Stimulated activated CD4-positive, alpha-beta T cell treated with anti-CD3 and anti-CD28 coated beads, Interleukin-12 subunit alpha, Interleukin-12 subunit beta, amount 100 ng/mL, for 4 hours (primary cell): ENCODE measurements around the gene TNPO3.
"Not testable (repeated sequence)": the region's sequence is repeated elsewhere in the genome, so short reads cannot be mapped to it uniquely, and the experiment has no call there.

Experiments used
- DNase-seq: peaks from one replicate; pipeline ENCODE4 v3.0.0-alpha.2; 2020

The TNPO3 gene

DNA sequence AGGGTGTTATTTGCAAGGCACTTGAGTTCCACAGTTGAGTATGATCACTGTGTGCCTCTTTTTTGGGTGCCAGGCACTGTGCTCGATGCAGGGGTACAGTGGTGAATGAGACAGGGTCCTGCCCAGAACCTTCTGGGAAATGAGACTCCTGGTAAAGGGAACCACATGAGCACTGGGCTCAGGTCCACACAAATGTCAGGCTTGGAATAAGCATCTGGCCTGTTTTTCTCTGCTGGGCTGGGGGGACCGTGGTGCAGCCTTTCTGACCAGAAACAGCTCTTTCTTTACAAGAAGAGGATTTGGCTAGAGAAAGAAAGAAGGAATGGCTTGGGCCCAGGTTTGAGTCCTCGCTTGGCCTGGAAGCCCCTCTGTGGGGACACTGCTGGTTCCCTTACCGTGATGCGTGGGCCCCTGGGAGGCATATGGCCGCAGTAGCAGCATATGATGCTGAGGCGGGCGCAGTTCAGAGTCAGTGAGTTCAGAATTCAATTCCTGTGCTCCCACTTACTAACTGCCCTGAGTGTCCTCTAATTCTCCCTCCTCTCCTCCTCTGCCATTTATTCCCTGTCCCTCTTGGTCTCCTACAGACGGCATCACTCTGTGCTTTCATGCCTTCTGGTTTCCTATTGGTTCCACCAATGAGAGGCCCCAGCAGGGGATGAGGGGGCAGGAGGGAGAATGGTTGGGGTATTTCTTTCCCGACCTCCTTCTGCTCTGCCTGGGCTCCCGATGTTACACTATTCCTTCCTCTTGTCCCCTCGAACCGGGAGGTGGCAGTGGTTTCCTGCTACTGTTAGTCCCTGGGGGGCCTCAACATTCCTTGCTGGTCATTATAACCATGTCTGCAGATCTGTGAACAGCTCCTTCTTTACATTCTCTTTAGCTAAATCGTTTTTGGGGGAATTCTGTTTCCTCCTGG is 134.8 kb downstream of the TNPO3 start:
- no peak for DNase-seq

GRCh38 chr7:128919241-128919640 is 135.7 kb downstream of the TNPO3 start:
- DNase-seq = no peak

- no peak for DNase-seq
These were observed 136.8 kb downstream of the TNPO3 start for GRCh38 chr7:128918016-128918665.

GRCh38 chr7:128917122-128917521 is 137.8 kb downstream of the TNPO3 start:
- no peak for DNase-seq

DNA sequence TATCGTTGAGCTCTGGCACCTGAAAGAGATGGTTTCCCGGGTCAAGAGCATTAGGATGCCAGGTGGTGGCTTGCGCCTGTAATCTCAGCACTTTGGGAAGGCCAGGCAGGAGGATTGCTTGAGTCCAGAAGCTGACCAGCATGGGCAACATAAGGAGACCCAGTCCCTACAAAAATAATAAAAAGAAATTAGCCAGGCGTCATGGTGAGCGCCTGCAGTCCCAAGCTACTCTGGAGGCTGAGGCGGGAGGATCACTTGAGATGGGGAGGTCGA is 138.3 kb downstream of the TNPO3 start:
- DNase-seq = no peak

GRCh38 chr7:128915841-128916642 is 138.9 kb downstream of the TNPO3 start:
- no peak for DNase-seq

- DNase-seq = no peak
These were observed 139.6 kb downstream of the TNPO3 start for GRCh38 chr7:128915271-128915819.

- DNase-seq = no peak
These were observed 140.3 kb downstream of the TNPO3 start for GRCh38 chr7:128914566-128915151.

GRCh38 chr7:128913870-128914565 is 140.9 kb downstream of the TNPO3 start:
- no peak for DNase-seq

GRCh38 chr7:128912709-128913495 is 142.0 kb downstream of the TNPO3 start:
- not testable (repeated sequence) for DNase-seq

- DNase-seq = no peak
These were observed 142.6 kb downstream of the TNPO3 start for GRCh38 chr7:128912281-128912680.

GRCh38 chr7:128911423-128912031 is 143.4 kb downstream of the TNPO3 start:
- no peak for DNase-seq

DNA sequence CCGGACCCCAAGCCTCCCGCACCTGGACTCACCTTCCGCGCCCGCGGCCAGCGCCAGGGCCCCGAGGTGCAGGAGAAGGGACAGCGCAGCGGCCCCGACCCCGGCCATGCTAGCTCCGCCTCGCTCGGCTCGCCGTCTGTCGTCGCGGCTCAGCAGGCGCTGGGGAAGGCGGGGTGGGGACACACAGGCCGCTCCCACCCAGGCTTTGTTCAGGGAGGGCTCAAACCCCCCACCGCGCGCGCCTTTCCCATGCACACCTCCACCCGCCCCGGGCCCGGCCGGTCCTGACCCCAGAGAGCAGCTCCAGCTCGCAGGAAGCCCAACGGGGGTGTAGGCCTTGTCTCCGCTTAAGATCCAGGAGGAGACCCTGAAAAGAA is 144.4 kb downstream of the TNPO3 start, which contains the start of gene KCP:
KCP (minus strand) TSS at position 141 of the 377 bp plus-strand sequence; CDS start at position 108, 33 bp downstream.
- DNase-seq = no peak

DNA sequence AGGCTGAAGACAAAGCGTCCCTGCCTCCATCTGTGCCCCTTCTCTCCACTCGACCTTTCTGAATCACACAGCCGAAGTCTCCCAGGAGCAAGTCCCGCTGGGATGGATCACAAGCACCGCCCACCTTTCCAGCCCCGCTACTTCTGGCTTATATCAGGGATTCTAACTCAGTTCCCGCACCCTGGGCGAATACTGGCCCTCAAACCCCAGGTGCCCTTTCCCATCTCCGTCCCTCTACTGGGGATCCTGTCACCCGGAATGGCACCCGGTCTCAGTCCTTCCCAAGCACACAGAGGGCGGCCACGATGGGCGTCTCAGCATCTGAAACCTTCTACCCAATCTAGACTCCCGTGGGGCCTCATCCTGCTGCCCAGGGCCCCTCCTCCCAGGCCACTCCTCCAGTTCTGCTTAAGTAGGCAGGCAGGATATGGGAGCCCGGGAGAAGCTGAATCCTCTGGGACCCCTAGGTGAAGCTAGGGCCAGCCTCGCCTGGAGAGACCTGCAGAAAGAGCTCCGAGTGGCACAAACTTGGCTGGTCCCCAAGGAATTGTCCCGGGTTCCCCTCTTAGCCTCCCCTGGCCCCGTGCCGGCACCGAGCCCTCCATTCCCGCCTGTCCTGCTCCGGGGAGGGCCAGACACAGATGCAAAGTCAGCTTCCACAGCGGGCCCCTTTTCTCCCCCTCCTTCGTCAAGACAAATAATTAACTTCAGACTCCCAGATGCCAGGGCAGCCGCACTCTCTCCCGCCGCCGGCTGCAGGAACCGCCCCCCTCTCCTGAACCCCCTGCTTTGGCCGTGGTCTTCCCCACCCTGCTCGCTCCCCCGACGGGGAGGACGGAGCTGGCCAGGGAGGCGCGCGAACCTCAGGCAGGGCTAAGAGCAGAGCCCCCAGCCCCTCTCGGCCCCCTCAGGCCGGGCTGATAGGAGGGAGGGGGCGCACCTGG is 145.0 kb downstream of the TNPO3 start:
- no peak for DNase-seq

GRCh38 chr7:128908750-128909624 is 145.9 kb downstream of the TNPO3 start:
- DNase-seq = no peak

DNA sequence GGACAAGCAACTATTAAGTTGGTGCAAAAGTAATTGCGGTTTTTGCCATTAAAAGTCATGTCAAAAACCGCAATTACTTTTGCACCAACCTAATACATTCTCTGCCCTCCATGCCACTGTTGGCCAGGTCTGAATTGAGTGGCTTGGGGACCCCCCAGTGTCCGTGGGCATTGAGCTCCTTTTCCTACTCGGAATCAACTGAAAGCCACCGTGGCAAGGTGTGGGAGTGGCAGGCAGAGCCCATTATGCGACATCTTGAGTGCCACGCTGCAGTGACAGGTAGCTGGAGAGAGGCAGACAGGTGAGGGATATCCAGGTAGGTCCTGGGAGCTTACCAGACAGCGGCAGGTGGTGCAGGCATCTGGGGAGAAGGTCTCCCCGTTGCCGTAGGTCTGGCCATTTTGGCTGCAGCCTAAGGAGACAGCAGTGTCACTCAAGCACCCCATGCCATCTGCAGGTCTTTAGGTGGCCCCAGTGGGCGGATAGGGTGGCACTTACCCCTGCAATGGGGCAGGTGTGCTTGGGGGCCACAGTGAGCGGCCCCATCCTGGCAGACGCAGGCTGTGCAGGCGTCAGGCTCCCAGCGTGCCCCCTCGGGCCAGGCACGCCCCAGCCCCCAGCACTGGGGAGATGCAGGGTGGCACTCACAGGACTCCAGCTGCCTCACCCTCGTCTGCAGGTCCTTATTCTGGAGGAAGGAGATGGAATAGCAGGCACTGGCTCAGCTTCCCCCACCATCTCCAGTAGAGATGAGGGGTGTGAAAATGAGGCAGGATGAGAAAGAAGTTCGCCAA is 147.9 kb downstream of the TNPO3 start:
- no peak for DNase-seq

DNA sequence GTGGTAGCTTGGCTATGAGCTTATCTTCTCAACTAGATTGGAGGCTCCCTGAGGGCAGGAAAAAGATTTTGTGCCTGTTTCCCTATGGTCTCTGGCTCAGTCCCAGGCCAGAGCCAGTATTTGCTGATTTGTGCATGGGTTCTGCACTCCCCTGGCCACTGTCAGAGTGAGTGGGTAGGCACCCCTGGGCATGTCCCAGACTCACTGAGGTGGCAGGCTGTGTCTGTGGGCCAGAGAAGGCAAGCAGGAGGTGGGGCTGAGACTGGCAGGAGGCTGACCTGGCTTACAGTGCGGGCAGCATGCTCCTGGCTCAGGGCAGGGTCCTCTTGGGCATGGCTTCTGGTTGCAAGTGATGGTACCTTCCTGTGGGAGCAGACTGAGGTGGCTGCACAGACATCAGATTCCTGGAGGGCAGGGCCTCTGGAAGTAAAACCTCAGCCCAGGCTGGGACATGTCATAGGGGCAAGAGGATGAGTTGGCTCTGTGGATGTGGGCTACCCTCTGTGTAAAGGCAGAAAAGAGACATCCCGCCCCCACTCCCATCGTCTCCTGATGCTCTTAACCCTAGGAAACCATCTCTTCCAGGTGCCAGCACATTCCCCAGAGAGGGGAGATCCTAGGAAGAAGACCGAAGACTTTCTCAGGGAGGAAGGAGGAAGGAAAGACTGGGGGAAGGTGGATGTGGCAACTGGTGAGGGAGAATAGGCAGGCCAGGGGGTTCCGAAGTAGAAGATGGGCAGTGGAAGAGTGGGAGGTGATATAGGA is 148.7 kb downstream of the TNPO3 start:
- DNase-seq = no peak
